ENCODE results near the gene BMF.

DNA sequence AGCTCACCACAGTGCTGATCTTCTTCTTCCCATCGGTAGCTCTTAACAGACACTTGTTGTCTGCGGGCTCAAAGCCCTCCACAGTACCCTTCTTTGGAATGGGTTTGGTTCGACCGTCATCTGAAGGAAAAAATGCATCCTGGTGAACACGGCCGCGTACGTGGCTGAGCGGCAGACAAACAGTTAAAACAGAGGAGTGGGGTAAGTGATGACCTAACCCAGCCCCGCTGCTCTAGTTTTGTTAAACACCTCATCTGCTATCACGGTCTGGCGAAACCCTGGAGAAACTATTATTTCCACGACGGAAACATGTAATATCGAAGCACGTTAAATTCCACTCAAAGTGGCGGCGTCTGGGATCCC is 70.4 kb downstream of the BMF start:
- TF ChIP-seq, protein P1, sequence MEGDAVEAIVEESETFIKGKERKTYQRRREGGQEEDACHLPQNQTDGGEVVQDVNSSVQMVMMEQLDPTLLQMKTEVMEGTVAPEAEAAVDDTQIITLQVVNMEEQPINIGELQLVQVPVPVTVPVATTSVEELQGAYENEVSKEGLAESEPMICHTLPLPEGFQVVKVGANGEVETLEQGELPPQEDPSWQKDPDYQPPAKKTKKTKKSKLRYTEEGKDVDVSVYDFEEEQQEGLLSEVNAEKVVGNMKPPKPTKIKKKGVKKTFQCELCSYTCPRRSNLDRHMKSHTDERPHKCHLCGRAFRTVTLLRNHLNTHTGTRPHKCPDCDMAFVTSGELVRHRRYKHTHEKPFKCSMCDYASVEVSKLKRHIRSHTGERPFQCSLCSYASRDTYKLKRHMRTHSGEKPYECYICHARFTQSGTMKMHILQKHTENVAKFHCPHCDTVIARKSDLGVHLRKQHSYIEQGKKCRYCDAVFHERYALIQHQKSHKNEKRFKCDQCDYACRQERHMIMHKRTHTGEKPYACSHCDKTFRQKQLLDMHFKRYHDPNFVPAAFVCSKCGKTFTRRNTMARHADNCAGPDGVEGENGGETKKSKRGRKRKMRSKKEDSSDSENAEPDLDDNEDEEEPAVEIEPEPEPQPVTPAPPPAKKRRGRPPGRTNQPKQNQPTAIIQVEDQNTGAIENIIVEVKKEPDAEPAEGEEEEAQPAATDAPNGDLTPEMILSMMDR (IDR thresholded peaks at IDR 0.05; ENCODE audit: low read depth, low read length, poor library complexity, severe bottlenecking), result no peak
- TF ChIP-seq EZH2phosphoT487 (IDR thresholded peaks at IDR 0.05; ENCODE audit: borderline replicate concordance, low read length), result no peak

Data from DOHH2 (cell line).